ENCODE data around the gene TLR4. TPM values are rescaled to one million over a fixed set of nuclear protein-coding genes. Genes with fewer than 3 reads are reported as not detected.
A peak's percentile ranks its signal among the peaks of the same experiment; 100 is the strongest.

The TLR4 gene
- total and polyA plus RNA-seq, 7 donors = 1.5 to 8.3 (median 4.8) TPM

GRCh38 chr9:117752894-117753293, 48.7 kb downstream of the TLR4 start:
- TF ChIP-seq CTCF (IDR thresholded peaks at IDR 0.05) = no peak
- H3K4me1 ChIP-seq = no peaks in the 10 kb centered on the region
- H3K27ac ChIP-seq = no peak overlapping the region
- no peaks in the 10 kb centered on the region for H3K9me3 ChIP-seq
- intact Hi-C loops (cut with DNase I) = no loop called here
- no peak for DNase-seq
- no peaks in the 10 kb centered on the region for H3K36me3 ChIP-seq (ENCODE audit: insufficient read depth in 1 of 2, low read depth in 1 of 2)
- 92 to 95% (median 92%) methylated on average over 2 of the region's 2 CpGs for WGBS, 3 donors
- no peak overlapping the region for H3K4me3 ChIP-seq
- peaks cover 0 to 1% (median 0%) of the 10 kb centered on the region in 3 donors for H3K27me3 ChIP-seq (ENCODE audit: insufficient read depth in 3 of 3, low read length in 2 of 3)
- no peak for ATAC-seq

GRCh38 chr9:117757561-117758190, 53.5 kb downstream of the TLR4 start:
- no peak for TF ChIP-seq CTCF (IDR thresholded peaks at IDR 0.05)
- no peak overlapping the region for H3K4me3 ChIP-seq
- 72 to 76% (median 73%) methylated on average over 5 of the region's 5 CpGs for WGBS, 3 donors
- H3K27ac ChIP-seq = no peak overlapping the region
- H3K36me3 ChIP-seq (ENCODE audit: insufficient read depth in 1 of 2, low read depth in 1 of 2) = no peaks in the 10 kb centered on the region
- DNase-seq = no peak
- ATAC-seq = no peak
- no peaks in the 10 kb centered on the region for H3K4me1 ChIP-seq
- H3K27me3 ChIP-seq (ENCODE audit: insufficient read depth in 3 of 3, low read length in 2 of 3) = no peaks in the 10 kb centered on the region
- intact Hi-C loops (cut with DNase I) = no loop called here
- no peaks in the 10 kb centered on the region for H3K9me3 ChIP-seq

GRCh38 chr9:117763314-117763713, 59.1 kb downstream of the TLR4 start:
- 47 to 58% (median 58%) methylated on average over 4 of the region's 4 CpGs for WGBS, 3 donors
- Histone ChIP-seq H3K4me3 (no peak overlapping the region), H3K27me3 (ENCODE audit: insufficient read depth in 3 of 3, low read length in 2 of 3) (peaks cover 0 to 2% (median 0%) of the 10 kb centered on the region in 3 donors), H3K36me3 (ENCODE audit: insufficient read depth in 1 of 2, low read depth in 1 of 2) (no peaks in the 10 kb centered on the region), H3K4me1 (no peaks in the 10 kb centered on the region), H3K9me3 (no peaks in the 10 kb centered on the region), H3K27ac (no peak overlapping the region)
- DNase-seq = no peak
- peak in 1 of 4 donors; percentile 27 for ATAC-seq
- no peak for TF ChIP-seq CTCF (IDR thresholded peaks at IDR 0.05)
- intact Hi-C loops (cut with DNase I) = no loop called here

GRCh38 chr9:117768750-117769395, 64.7 kb downstream of the TLR4 start:
- intact Hi-C loops (cut with DNase I) = no loop called here
- H3K27ac ChIP-seq = no peak overlapping the region
- TF ChIP-seq CTCF (IDR thresholded peaks at IDR 0.05) = no peak
- no peak overlapping the region for H3K4me3 ChIP-seq
- ATAC-seq (no peak), DNase-seq (no peak)
- no peaks in the 10 kb centered on the region for H3K4me1 ChIP-seq
- H3K27me3 ChIP-seq (ENCODE audit: insufficient read depth in 3 of 3, low read length in 2 of 3) = peaks cover 0 to 2% (median 0%) of the 10 kb centered on the region in 3 donors
- 27 to 35% (median 35%) methylated on average over 4 of the region's 4 CpGs for WGBS, 3 donors
- no peaks in the 10 kb centered on the region for H3K9me3 ChIP-seq
- no peaks in the 10 kb centered on the region for H3K36me3 ChIP-seq (ENCODE audit: insufficient read depth in 1 of 2, low read depth in 1 of 2)

Measured in psoas muscle (tissue), 8 donors.